GM21723 (cell line): ENCODE measurements around the gene PDE12.
A peak's percentile ranks its signal among the peaks of the same experiment; 100 is the strongest.
"Not testable (repeated sequence)": the region's sequence is repeated elsewhere in the genome, so short reads cannot be mapped to it uniquely, and the experiment has no call there.

Experiments used
- ATAC-seq: cut with Tn5 transposase; IDR thresholded peaks from one replicate; pipeline ENCODE4 v1.9.1; 2021; ENCODE audit warnings: mild to moderate bottlenecking, moderate library complexity; ENCODE audit not compliant: unreplicated experiment

The PDE12 gene

DNA sequence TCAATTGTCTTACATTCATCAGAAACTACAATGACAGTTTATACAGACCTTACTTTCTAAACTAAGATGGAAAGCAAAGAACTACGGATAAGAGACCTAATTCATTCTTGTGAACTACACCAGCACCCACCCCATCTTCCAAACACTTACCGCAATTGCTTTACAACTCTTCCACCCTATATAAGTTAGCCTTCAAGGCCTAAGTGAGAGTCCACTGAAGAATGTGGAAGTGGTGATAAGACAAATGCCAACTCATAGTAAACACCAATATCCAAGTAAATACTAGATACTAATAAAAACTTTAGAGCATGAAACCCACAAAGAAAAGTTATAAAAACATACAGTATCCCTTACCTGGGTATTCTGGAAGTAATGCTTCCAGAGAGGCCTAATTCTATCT lies 27.5 kb downstream of the PDE12 start:
- ATAC-seq = no peak

DNA sequence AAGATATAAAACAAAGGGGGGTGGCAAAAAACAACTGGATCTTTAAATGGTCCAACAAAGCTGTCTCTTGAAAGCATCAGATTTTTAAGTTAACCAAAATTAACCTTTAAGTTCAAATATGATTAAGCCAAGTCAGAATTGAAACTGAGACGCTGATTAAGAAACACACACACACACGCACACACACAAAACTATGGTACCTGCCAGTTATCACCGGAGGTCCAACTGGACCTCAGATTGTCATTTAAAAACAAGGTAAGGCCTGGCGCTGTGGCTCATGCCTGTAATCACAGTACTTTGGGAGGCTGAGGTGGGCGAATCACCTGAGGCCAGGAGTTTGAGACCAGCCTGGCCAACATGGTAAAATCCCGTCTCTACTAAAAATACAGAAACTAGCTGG lies 30.7 kb downstream of the PDE12 start:
- no peak for ATAC-seq

DNA sequence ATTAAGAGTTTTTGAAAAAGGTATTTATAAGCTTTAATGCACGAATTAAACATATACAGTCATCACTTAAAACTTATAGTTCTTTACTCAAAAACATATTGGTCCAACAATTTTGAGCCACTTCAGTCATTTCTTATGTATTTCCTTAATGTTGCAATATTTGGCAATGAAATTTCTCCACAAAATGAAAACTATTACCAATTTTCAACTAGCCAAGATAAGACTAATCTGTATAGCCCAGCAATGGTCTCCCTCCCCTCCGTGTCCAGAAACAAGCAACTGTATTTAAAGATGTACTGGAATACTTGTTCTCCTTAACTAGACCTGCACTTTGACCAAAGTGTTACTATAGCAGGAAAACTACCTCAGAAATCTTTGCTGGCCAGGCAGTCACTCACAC lies 31.8 kb downstream of the PDE12 start:
- ATAC-seq = no peak

DNA sequence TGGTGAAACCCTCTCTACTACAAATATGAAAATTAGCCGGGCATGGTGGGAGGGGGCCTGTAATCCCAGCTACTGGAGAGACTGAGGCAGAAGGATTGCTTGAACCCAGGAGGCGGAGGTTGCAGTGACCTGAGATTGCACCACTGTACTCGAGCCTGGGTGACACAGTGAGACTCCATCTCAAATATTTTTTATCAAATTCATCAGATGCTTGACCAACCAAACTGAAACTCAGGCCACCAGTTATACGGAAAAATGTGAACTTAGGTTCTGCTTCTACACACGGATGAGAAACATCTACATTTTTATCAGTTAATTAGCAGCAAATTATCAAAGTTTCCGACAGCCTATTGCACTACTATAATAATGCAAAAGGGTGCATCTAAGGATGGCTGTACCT lies 36.2 kb downstream of the PDE12 start:
- ATAC-seq = no peak

DNA sequence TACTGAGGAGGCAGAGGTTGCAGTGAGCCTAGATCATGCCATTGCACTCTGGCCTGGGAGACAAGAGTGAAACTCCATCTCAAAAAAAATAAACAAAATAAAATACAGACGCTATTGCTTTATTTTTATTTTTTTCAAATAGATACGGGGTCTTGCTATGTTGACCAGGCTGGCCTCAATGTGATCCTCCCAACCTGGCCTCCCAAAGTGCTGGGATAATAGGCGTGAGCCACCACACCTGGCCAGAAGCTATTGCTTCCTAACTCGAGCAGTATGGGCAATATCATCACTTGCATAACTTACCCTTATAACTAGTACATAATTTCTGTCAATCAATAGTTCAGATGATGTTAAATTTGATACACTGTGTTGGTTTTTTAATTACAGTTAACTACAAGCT lies 38.1 kb downstream of the PDE12 start:
- no peak for ATAC-seq

DNA sequence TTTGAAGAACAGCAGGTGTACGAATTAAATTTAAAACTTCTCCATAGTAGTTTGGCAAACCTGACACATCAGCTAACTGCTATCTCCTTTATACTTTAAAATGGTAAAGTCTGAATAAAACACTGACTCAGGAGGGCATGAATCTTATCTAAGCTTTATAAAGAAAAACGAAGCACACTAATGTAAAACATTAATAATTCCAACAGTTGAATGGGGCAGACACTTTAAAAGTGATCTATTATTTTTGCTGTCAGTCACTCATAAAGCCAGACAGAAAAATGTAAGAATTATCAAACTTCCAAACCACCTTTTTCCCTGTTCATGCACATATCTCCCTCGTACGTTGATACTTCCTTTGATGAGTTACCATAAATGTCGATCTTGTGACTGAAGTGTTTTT lies 38.5 kb downstream of the PDE12 start:
- ATAC-seq = no peak

DNA sequence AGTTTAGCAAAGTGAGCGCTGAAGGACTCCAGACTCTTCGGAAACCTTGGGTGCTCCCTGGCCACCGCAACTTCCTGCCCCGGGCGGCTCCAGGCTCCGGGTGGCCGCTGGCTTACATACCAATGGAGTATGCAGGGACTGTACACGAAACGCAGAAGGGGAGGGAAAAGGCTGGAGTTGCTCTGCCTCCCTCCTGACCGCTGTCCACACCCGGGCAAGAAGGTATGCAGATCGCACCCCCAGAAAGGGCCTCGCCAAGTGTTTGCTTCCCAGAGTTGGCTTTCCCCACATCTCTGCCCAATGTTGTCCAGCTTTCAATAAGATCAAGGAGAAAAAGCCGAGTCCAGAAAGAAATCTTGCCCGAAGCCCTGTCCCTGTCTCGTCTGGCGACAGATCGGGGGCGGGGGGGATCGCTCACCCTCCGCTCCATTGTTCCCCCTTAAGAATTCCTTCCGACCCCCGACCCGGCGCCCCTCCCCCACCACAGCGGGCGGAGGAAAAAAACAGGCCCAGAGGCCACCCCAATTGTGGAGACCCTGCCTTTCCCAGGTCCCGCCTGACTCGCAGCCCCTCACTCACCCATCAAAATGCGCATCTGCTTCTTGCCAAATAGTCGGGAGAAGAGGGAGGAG lies 40.5 kb downstream of the PDE12 start:
- peak; percentile 1 for ATAC-seq

DNA sequence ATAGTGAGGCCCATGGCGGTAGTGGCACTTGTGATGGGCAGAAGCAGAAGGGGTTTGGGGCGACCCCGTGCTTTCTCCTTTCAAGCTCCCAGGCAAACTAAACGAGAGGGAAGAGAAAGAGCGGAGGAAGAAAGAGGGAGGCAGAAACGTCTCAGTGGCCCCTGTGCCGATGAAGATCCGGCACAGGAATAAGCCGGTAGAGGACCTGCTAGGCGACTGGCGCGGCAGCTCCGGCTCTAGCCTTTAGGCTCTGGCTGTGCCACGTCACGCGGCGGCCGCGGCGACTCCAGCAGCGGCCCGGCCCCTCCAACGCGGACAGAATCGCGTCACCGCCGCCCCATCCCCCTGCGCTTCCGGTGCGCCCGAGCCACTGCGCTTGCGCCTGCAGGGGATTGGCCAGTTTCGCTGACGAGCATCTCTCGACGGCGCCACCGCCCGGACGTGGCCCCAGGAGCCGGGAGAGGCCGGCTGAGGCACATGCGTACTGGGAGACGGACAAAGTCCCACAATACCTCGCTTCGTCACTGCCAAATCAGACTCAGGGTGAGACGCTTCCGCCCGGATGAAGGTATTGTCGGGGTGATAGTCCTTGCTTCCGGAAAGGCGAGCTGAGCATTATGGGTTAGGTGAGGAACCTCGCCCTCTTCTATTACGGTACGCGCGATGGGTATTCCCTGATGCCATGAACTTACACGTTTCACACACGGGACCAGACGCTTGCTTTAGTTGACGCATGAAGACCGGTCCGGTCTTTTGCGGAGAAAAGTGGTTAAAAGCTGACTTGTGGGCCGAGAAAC lies 41.3 kb downstream of the PDE12 start, which contains the start of gene ARF4:
Gene ARF4, minus strand, starts transcription at position 218 of the 797 bp plus-strand sequence. Its CDS starts 204 bp downstream, at position 14.
- peak; percentile 94 for ATAC-seq

DNA sequence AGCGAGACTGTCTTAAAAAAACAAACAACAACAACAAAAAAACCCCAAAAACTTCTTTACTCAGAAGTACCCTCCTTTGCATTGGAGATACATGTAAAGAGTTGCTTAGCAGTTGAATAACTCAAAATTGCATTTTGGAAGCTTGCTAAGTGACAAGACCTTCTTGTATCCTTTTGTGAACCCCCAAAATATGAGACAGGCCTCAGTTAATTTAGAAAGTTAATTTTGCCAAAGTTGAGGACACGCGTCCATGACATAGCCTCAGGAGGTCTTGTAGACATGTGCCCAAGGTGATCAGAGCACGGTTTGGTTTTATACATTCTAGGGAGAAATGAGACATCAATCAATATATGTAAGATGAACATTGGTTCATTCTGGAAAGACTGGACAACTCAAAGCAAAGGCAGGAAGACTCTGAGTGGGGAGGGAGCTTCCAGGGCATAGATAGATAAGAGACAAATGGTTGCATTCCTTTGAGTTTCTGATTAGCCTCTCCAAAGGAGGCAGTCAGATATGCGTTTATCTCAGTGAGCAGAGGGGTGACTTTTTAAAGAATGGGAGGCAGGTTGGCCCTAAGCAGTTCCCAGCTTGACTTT lies 42.8 kb downstream of the PDE12 start:
- ATAC-seq = no peak

DNA sequence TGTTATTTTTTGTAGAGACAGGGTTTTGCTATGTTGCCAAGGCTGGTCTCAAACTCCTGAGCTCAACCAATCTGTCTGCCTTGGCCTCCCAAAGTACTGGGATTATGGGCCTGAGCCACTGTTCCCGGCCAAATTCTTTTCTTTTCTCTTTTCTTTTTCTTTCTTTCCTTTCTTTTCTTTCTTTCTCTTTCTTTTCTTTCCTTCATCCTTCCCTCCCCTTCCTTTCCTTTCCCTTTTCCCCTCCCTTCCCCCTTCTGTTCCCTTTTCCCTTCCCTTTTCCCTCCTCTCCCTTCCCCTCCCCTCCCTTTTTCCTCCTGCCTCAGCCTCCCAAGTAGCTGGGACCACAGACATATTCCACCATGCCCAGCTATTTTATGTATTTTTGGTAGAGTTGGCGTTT lies 44.1 kb downstream of the PDE12 start:
- no peak for ATAC-seq

DNA sequence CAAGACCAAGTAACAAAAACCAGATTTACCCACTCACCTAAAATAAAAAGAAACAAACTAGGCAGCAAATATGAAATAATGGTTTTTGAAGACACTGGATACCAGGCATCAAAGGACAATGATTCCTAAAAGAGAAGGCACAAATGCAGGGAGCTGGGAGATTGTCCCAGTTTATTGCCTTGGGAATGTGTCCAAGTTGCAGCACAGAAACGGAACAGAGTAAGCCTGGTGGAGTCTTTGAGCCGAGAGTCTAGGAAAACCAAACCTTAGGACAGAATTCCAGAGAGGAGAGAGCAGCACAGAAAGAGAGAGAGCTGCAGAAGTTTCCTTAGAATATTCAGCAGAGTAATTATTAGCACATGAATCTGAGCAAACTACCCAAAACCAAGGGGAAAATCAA lies 48.9 kb downstream of the PDE12 start:
- no peak for ATAC-seq

DNA sequence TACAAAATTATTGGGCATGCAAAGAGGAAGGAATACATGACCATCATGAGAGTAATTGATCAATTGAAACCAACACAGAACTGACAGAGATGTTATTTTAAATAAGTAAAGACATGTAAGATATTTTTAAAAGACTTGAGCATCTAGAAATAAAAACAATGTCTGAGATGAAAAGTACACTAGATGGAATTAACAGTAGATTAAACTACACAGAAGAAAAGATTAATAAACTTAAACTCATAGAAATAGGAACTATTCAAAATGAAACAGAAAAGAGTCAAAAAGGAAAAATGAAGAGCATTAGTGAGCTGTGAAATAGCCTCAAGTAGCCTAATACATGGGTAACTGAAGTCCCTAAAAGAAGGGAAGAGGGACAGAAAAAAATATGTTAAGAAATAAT lies 49.6 kb downstream of the PDE12 start:
- no peak for ATAC-seq

DNA sequence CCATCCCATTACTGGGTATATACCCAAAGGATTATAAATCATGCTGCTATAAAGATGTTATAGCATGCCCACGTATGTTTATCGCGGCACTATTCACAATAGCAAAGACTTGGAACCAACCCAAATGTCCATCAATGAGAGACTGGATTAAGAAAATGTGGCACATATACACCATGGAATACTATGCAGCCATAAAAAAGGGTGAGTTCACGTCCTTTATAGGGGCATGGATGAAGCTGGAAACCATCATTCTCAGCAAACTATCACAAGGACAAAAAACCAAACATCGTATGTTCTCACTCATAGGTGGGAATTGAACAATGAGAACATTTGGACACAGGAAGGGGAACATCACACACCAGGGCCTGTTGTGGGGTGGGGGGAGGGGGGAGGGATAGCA lies 55.8 kb downstream of the PDE12 start:
- ATAC-seq = not testable (repeated sequence)

DNA sequence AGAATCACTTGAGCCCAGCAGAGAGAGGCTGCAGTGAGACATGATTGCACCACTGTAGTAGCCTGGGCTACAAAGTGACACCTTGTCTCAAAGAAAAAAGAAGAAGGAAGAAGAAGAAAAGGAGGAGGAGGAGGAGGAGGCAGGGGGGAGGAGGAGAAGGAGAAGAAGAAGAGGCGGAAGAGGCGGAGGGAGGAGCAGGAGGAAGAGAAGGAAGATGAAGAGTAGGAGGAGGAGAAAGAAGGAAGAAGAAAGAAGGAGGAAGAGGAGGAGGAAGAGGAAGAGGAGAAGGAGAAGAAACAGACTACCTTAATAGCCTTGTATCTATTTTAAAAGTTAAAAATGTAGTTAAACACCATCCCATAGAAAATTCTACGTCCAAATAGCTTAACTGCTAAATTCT lies 60.2 kb downstream of the PDE12 start:
- no peak for ATAC-seq
